Body of pancreas (tissue), 4 donors: ENCODE measurements around the gene CCR1. TPM values are rescaled to one million over a fixed set of nuclear protein-coding genes. Genes with fewer than 3 reads are reported as not detected.

ENCODE experiments used
- ATAC-seq: fragments of 150-250 bp; one replicate; pipeline ENCODE4 v1.9.1; 2016
- DNase-seq, 4 donors: peaks; one replicate each; pipeline ENCODE4 v3.0.0-alpha.2; 2019
- H3K27ac ChIP-seq, 4 donors: fragments of 200-600 bp; sonication (generic); 1 replicate in 3 of 4; 2 replicates in 1 of 4; pipeline versions ENCODE4 v1.5.1 to v1.6.1; 2016 to 2019; ENCODE audit warnings: mild to moderate bottlenecking in 1 of 4, mixed read lengths in 1 of 4, moderate library complexity in 1 of 4
- H3K27me3 ChIP-seq, 2 donors: fragments of 200-600 bp; sonication (generic); one replicate each; pipeline ENCODE4 v1.6.0; 2016; ENCODE audit warnings: mild to moderate bottlenecking in 1 of 2
- H3K36me3 ChIP-seq, 2 donors: fragments of 200-600 bp; sonication (generic); replicated peaks in 1 of 2; 2 replicates each; pipeline ENCODE4 v1.5.1; 2016; ENCODE audit warnings: low read depth in 2 of 2; ENCODE audit not compliant: insufficient read depth in 1 of 2
- H3K4me1 ChIP-seq: fragments of 200-600 bp; sonication (generic); one replicate; pipeline ENCODE4 v1.6.0; 2016
- H3K4me3 ChIP-seq, 2 donors: fragments of 200-600 bp; sonication (generic); 1 replicate in 1 of 2; 2 replicates in 1 of 2; pipeline ENCODE4 v1.5.1; 2016 to 2019
- H3K9me3 ChIP-seq, 3 donors: fragments of 200-600 bp; sonication (generic); 1 replicate in 2 of 3; 2 replicates in 1 of 3; pipeline ENCODE4 v1.5.1; 2016
- CTCF ChIP-seq, 7 experiments: fragments of 450-650 bp in 4 of 7; fragments of 200-600 bp in 3 of 7; sonication (generic) in 3 of 7; IDR thresholded peaks; one replicate each; pipeline ENCODE4 v1.5.1; 2016 to 2019; ENCODE audit warnings: antibody characterized with exemption in 7 of 7
- POLR2A ChIP-seq, 3 donors: fragments of 450-650 bp; IDR thresholded peaks; one replicate each; pipeline ENCODE4 v1.6.1; 2016; ENCODE audit warnings: antibody characterized with exemption in 3 of 3, mild to moderate bottlenecking in 2 of 3
- WGBS, 2 donors: methylation state at CpG; one replicate each; pipeline ENCODE4 v1.1.5; 2017; 5-methylcytosine and 5-hydroxymethylcytosine counted together
- intact Hi-C: fragments of 100-400 bp; cut with DNase I; formaldehyde crosslinking; loops from one replicate; pipeline ENCODE4 v1.15.1; 2023
- total RNA-seq, 2 donors: library from RNA; depleted of rRNA; stranded (reverse); fragments of >200 nt; gene quantifications; one replicate each; pipeline ENCODE4 v1.1.0, GENCODE V29; 2016

Gene CCR1
- total RNA-seq, 2 donors from 2014 or later: 1.8 to 3.0 TPM

- 62 to 66% methylated on average over 6 of the region's 6 CpGs for WGBS, 2 donors
- ATAC-seq (no peak), DNase-seq (no peak)
- H3K9me3 ChIP-seq: no peaks in the 10 kb centered on the region
- no peak overlapping the region for H3K27ac ChIP-seq
- H3K4me3 ChIP-seq: no peak overlapping the region
- no peaks in the 10 kb centered on the region for H3K4me1 ChIP-seq
- H3K36me3 ChIP-seq: no peaks in the 10 kb centered on the region
- no peak for TF ChIP-seq CTCF (IDR thresholded peaks at IDR 0.05)
- TF ChIP-seq POLR2A (IDR thresholded peaks at IDR 0.05): no peak
- intact Hi-C loops: no loop called here
- no peaks in the 10 kb centered on the region for H3K27me3 ChIP-seq
Observed at GRCh38 chr3:46206282-46207015, 1.7 kb downstream of the CCR1 start.

DNA sequence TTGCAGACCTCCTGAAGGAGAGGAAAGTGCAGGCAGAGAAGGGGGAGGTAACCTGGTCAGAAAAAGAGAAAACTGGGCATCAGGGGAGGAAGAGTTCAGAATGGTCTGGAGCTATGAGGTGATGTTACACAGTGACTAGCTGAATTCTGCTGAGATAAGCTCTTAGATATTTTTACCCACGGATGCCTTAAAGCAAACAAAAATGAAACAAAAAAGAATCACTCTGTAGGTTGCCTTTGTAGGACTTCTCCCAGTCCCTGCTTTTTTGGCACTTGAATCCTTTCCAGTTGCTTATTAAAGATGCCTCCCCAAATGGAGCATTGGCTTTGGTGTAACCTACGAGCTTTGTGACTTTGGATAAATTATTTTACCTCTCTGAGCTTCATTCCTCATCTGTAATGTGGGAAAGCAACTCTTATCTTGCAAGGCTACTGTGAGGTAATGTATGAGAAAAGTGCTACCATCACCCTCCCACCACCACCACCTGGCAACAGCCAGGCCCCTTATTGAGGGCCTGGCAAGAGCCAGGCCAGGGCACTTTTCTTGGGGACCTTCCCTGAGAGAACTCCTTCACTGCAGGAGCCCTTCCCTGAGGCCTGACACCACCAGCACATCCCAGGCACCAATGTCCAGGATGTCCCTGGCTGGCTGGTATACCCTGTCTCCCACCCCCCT is 2.7 kb downstream of the CCR1 start:
- intact Hi-C loops: no loop called here
- Histone ChIP-seq H3K27me3 (no peaks in the 10 kb centered on the region), H3K4me3 (no peak overlapping the region), H3K36me3 (no peaks in the 10 kb centered on the region), H3K9me3 (no peaks in the 10 kb centered on the region), H3K4me1 (no peaks in the 10 kb centered on the region), H3K27ac (no peak overlapping the region)
- DNase-seq (no peak), ATAC-seq (no peak)
- 47 to 61% methylated on average over 2 of the region's 2 CpGs for WGBS, 2 donors
- no peak for TF ChIP-seq POLR2A (IDR thresholded peaks at IDR 0.05)
- TF ChIP-seq CTCF (IDR thresholded peaks at IDR 0.05): no peak

GRCh38 chr3:46203681-46204080 is 4.4 kb downstream of the CCR1 start:
- H3K36me3 ChIP-seq: no peaks in the 10 kb centered on the region
- no peak for TF ChIP-seq POLR2A (IDR thresholded peaks at IDR 0.05)
- TF ChIP-seq CTCF (IDR thresholded peaks at IDR 0.05): no peak
- no peak for ATAC-seq
- intact Hi-C loops: no loop called here
- no peaks in the 10 kb centered on the region for H3K9me3 ChIP-seq
- 87 to 91% methylated on average over 12 of the region's 12 CpGs for WGBS, 2 donors
- no peaks in the 10 kb centered on the region for H3K27me3 ChIP-seq
- H3K4me1 ChIP-seq: no peaks in the 10 kb centered on the region
- H3K4me3 ChIP-seq: no peak overlapping the region
- no peak for DNase-seq
- H3K27ac ChIP-seq: no peak overlapping the region

DNA sequence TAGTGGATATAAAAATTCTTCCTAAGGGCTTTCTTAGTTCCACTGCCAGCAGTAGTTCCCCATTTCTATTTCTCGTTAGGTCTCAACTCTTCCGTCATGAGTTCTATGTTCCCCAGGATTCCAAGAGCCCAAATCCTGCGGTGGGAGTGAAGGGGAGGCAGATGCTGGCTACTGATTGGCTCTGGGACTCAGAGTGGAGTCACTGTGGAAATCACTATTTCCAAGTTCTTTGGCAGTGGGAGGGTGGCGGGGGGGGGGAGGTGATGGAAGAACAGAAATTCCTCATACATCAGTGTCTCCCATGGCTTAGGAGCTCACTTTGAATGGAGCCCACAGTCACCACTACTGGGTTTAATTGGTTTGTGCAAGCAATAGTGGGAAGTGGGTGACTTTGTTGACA is 5.6 kb downstream of the CCR1 start:
- Histone ChIP-seq H3K4me1 (no peaks in the 10 kb centered on the region), H3K36me3 (no peaks in the 10 kb centered on the region), H3K9me3 (no peaks in the 10 kb centered on the region), H3K27ac (no peak overlapping the region), H3K4me3 (no peak overlapping the region), H3K27me3 (no peaks in the 10 kb centered on the region)
- intact Hi-C loops: no loop called here
- DNase-seq (no peak), ATAC-seq (no peak)
- TF ChIP-seq POLR2A (IDR thresholded peaks at IDR 0.05): no peak
- TF ChIP-seq CTCF (IDR thresholded peaks at IDR 0.05): no peak
- 68 to 92% methylated on average over 4 of the region's 4 CpGs for WGBS, 2 donors
